K562 (cell line): Measurements from ENCODE around the gene TMEM245. TPM values are rescaled to one million over a fixed set of nuclear protein-coding genes. Genes with fewer than 3 reads are reported as not detected.

Experiments
- BCOR ChIP-seq: fragments of 450-650 bp; IDR thresholded peaks from 2 replicates; pipeline ENCODE4 v1.6.1; 2016
- CTCF ChIP-seq, 3 experiments: IDR thresholded peaks in 2 of 3; conservative IDR thresholded peaks in 1 of 3; 2 replicates each; pipeline ENCODE4 v1.5.1; 2011 to 2012; ENCODE audit warnings: low read length in 3 of 3, mild to moderate bottlenecking in 3 of 3, control low read depth in 2 of 3, improper control_type of control experiment in 1 of 3, inconsistent platforms in 1 of 3, low read depth in 1 of 3, mixed read lengths in 1 of 3, moderate library complexity in 1 of 3; ENCODE audit not compliant: insufficient read depth in 2 of 3
- ELF2 ChIP-seq: fragments of 250-450 bp; sonication (Bioruptor Pico); IDR thresholded peaks from 2 replicates; pipeline ENCODE4 v1.5.0; 2021; ENCODE audit warnings: mild to moderate bottlenecking
- FOXO4 ChIP-seq: fragments of 450-650 bp; formaldehyde crosslinking; IDR thresholded peaks from 2 replicates; pipeline ENCODE4 v1.4.0; 2020; ENCODE audit warnings: mild to moderate bottlenecking, moderate library complexity
- GABPA ChIP-seq: fragments of 200-800 bp; sonication (Bioruptor generic); conservative IDR thresholded peaks from 2 replicates; pipeline ENCODE4 v1.6.1; 2016; ENCODE audit warnings: low read depth, missing genetic modification characterization, missing compliant biosample characterization
- HMBOX1 ChIP-seq: sonication (generic); IDR thresholded peaks from 2 replicates; pipeline ENCODE4 v1.6.1; 2016
- HOXB6 ChIP-seq: fragments of 250-450 bp; sonication (Bioruptor Pico); IDR thresholded peaks from 2 replicates; pipeline ENCODE4 v1.5.1; 2022; ENCODE audit warnings: mild to moderate bottlenecking, borderline replicate concordance
- IFI16 ChIP-seq: fragments of 250-450 bp; sonication (Bioruptor Pico); IDR thresholded peaks from 2 replicates; pipeline ENCODE4 v2.1.2; 2022; ENCODE audit warnings: mild to moderate bottlenecking, inconsistent platforms
- MCM5 ChIP-seq: fragments of 450-650 bp; IDR thresholded peaks from 2 replicates; pipeline ENCODE4 v1.6.1; 2016; ENCODE audit warnings: low read depth
- MCM7 ChIP-seq, 2 experiments: fragments of 450-650 bp; IDR thresholded peaks; 2 replicates each; pipeline ENCODE4 v1.6.1; 2016 to 2018
- MIER1 ChIP-seq: fragments of 450-650 bp; IDR thresholded peaks from 2 replicates; pipeline ENCODE4 v1.6.1; 2016; ENCODE audit warnings: antibody characterized with exemption, mild to moderate bottlenecking, low read depth
- MTA1 ChIP-seq: fragments of 450-650 bp; IDR thresholded peaks from 2 replicates; pipeline ENCODE4 v1.6.1; 2017; ENCODE audit warnings: borderline replicate concordance
- MTA2 ChIP-seq: fragments of 450-650 bp; IDR thresholded peaks from 2 replicates; pipeline ENCODE4 v1.6.1; 2016; ENCODE audit warnings: low read depth
- NR0B1 ChIP-seq: fragments of 450-650 bp; IDR thresholded peaks from one replicate; pipeline ENCODE4 v1.6.1; 2018; ENCODE audit warnings: mild to moderate bottlenecking, moderate library complexity; ENCODE audit not compliant: partially characterized antibody
- NR2C1 ChIP-seq, 2 experiments: fragments of 450-650 bp; IDR thresholded peaks; 2 replicates each; pipeline ENCODE4 v1.6.1; 2017; ENCODE audit warnings: mild to moderate bottlenecking in 2 of 2, antibody characterized with exemption in 1 of 2, inconsistent platforms in 1 of 2, missing compliant biosample characterization in 1 of 2, missing genetic modification characterization in 1 of 2
- RREB1 ChIP-seq: fragments of 250-450 bp; sonication (Bioruptor Pico); IDR thresholded peaks from 2 replicates; pipeline ENCODE4 v1.4.0; 2020
- SREBF2 ChIP-seq: sonication (generic); formaldehyde crosslinking; IDR thresholded peaks from 2 replicates; pipeline ENCODE4 v1.4.0; 2020; ENCODE audit warnings: mild to moderate bottlenecking, missing genetic modification reagents
- ZNF384 ChIP-seq: IDR thresholded peaks from 2 replicates; pipeline ENCODE4 v1.6.1; 2012; ENCODE audit warnings: low read depth, low read length, improper control_type of control experiment
- polyA plus RNA-seq, 8 experiments: library from polyadenylated mRNA; depleted of rRNA in 4 of 8; stranded (reverse) in 5 of 8; unstranded in 3 of 8; fragments of >200 nt; fragmentation: Nextera tagmentation in 2 of 8; fragmentation: Illumina TruSeq in 1 of 8; extraction: Ambion mirVana in 2 of 8; extraction: Trizol in 1 of 8; gene quantifications; 2 replicates each; pipeline versions ENCODE4 v1.2.1 to v1.2.3, GENCODE V29; 2011 to 2014; ENCODE audit warnings: inconsistent platforms in 1 of 8, missing spikeins in 1 of 8
- total RNA-seq, 7 experiments: library from RNA; depleted of rRNA in 6 of 7; stranded (reverse); fragments of >200 nt in 6 of 7; fragmentation: Illumina TruSeq in 2 of 7; extraction: Trizol in 2 of 7; gene quantifications; 2 replicates each; pipeline versions ENCODE4 v1.2.1 to v1.2.3, GENCODE V29; 2011 to 2021; ENCODE audit warnings: low replicate concordance in 1 of 7

Gene TMEM245
- total and polyA plus RNA-seq, 9 of the 15 experiments (the other 6 are each of a cell fraction or from before 2014, with no cell fraction given), result 8.5 to 43.2 (median 24.3) TPM

GRCh38 chr9:109132567-109133021 lies 12.8 kb upstream of the TMEM245 start (continued):
- TF ChIP-seq FOXO4 (CRISPR knock-in tag) (no peak), IFI16 (CRISPR knock-in tag) (no peak), MTA1 (peak; percentile 26; the same call in 1 of the 2 replicates), BCOR (no peak), ZNF384 (no peak), ELF2 (CRISPR knock-in tag) (no peak), CTCF (IDR thresholded peaks at IDR 0.05 in 2 of 3, conservative IDR thresholded peaks at IDR 0.05 in 1 of 3; ENCODE audit: insufficient read depth in 2 of 3, low read depth in 1 of 3, low read length in 3 of 3) (peak in 2 of 3 experiments; percentile 24 to 46; a peak in 3 of 6 replicates), HOXB6 (CRISPR knock-in tag) (no peak), GABPA (tag) (no peak), RREB1 (CRISPR knock-in tag) (no peak), NR0B1 (no peak), SREBF2 (CRISPR knock-in tag) (no peak), MCM5 (no peak), HMBOX1 (peak; percentile 61; the same call in 1 of the 2 replicates), NR2C1 (IDR thresholded peaks at IDR 0.05) (peak; percentile 66; the same call in 1 of the 2 replicates), NR2C1 (tag; IDR thresholded peaks at IDR 0.05) (0 out of 2 replicates have a peak, but pooled peaks have one; percentile 35), MIER1 (no peak), MCM7 (IDR thresholded peaks at IDR 0.05) (no peak), MTA2 (peak; percentile 55; the same call in 1 of the 2 replicates)
